ENCODE data around the gene RNF223.

The RNF223 gene

DNA sequence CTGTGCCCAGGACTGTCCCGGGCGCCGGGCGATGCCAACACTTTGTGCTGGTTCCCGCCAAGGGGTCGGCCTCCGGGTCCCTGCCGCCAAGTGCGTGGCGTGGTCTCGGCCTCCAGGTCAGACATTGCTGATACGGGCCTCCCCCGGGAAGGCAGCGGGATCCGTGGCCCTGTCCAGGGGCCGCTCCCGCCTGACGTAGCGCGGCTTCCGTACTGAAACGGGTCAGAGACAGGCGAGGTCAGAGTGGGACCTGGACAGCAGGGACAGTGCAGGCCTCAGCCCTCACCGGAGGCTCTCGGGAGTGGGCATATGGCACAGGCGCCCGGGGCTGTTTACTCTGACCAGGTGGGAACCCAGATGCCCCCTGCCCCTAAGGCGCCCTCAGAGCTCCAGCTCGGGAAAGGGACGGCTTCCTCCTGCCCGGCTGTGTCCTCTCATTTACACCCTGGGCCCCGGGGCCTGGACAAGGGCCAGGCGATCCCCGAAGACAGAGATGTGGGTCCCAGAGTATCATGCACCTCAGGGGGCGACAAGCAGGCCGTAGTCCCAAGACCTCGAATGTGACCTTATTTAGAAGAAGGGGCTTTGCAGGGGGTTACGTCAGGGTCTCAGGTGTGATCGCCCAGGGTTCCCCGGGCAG is 8.8 kb upstream of the RNF223 start:
- TF ChIP-seq ZC3H10 (CRISPR knock-in tag; IDR thresholded peaks at IDR 0.05) (no peak), PPARA (CRISPR knock-in tag; IDR thresholded peaks at IDR 0.05; ENCODE audit: borderline replicate concordance) (no peak), ARNTL (CRISPR knock-in tag; IDR thresholded peaks at IDR 0.05; ENCODE audit: borderline replicate concordance, low read depth) (no peak), OSR1 (CRISPR knock-in tag; IDR thresholded peaks at IDR 0.05) (no peak)
- no peak for ATAC-seq

DNA sequence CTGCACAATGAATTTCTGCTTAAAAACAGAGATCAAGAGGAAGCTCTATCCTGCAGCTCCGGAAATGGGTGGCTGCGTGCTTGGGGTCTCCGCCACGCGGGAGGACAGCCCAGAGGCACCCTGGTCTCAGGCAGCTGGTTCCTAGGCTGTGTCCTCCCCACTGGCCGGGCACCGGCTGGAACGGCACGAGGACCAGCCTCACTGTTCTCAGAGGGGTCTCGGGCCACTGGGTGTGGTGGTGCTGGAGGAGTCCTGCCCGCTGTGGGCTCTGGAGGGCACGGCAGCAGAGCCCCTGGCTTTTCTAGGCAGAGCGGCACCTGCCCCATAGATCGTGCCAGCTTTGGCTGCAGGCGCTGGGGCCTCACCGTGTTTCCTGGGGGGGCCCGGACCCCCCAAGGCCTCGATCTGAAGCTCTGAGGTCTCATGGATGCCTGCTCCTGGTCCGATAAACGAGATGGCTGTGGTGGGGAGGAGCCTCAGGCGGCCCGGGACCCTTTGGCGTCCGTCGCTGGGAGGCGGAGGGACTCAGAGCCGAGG is 8.2 kb upstream of the RNF223 start:
- ATAC-seq = no peak
- TF ChIP-seq ESRRG (CRISPR knock-in tag; IDR thresholded peaks at IDR 0.05) = no peak
- TF ChIP-seq TCF4 (CRISPR knock-in tag; IDR thresholded peaks at IDR 0.05; ENCODE audit: borderline replicate concordance) = no peak
- no peak for TF ChIP-seq CREB5 (CRISPR knock-in tag; IDR thresholded peaks at IDR 0.05; ENCODE audit: low read depth)
- no peak for TF ChIP-seq ZNF565 (CRISPR knock-in tag; conservative IDR thresholded peaks at IDR 0.05; ENCODE audit: low read depth)
- TF ChIP-seq, protein P1, sequence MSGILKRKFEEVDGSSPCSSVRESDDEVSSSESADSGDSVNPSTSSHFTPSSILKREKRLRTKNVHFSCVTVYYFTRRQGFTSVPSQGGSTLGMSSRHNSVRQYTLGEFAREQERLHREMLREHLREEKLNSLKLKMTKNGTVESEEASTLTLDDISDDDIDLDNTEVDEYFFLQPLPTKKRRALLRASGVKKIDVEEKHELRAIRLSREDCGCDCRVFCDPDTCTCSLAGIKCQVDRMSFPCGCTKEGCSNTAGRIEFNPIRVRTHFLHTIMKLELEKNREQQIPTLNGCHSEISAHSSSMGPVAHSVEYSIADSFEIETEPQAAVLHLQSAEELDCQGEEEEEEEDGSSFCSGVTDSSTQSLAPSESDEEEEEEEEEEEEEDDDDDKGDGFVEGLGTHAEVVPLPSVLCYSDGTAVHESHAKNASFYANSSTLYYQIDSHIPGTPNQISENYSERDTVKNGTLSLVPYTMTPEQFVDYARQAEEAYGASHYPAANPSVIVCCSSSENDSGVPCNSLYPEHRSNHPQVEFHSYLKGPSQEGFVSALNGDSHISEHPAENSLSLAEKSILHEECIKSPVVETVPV (CRISPR knock-in tag; IDR thresholded peaks at IDR 0.05) = no peak
- TF ChIP-seq GLIS3 (CRISPR knock-in tag; IDR thresholded peaks at IDR 0.05) = no peak
- TF ChIP-seq PPARA (CRISPR knock-in tag; IDR thresholded peaks at IDR 0.05; ENCODE audit: borderline replicate concordance) = no peak
- TF ChIP-seq PATZ1 (CRISPR knock-in tag; IDR thresholded peaks at IDR 0.05; ENCODE audit: borderline replicate concordance) = no peak
- no peak for TF ChIP-seq ZFP30 (CRISPR knock-in tag; IDR thresholded peaks at IDR 0.05)
- TF ChIP-seq CSDC2 (CRISPR knock-in tag; IDR thresholded peaks at IDR 0.05) = no peak
- no peak for TF ChIP-seq ISL1 (CRISPR knock-in tag; IDR thresholded peaks at IDR 0.05)
- TF ChIP-seq SNAI2 (CRISPR knock-in tag; IDR thresholded peaks at IDR 0.05) = no peak
- no peak for TF ChIP-seq ZC3H10 (CRISPR knock-in tag; IDR thresholded peaks at IDR 0.05)
- TF ChIP-seq ZNF70 (CRISPR knock-in tag; IDR thresholded peaks at IDR 0.05) = no peak
- no peak for TF ChIP-seq OSR1 (CRISPR knock-in tag; IDR thresholded peaks at IDR 0.05)
- TF ChIP-seq BACH2 (CRISPR knock-in tag; IDR thresholded peaks at IDR 0.05; ENCODE audit: borderline replicate concordance) = no peak
- TF ChIP-seq ZNF8 (CRISPR knock-in tag; IDR thresholded peaks at IDR 0.05) = no peak
- TF ChIP-seq RARB (CRISPR knock-in tag; IDR thresholded peaks at IDR 0.05) = no peak

DNA sequence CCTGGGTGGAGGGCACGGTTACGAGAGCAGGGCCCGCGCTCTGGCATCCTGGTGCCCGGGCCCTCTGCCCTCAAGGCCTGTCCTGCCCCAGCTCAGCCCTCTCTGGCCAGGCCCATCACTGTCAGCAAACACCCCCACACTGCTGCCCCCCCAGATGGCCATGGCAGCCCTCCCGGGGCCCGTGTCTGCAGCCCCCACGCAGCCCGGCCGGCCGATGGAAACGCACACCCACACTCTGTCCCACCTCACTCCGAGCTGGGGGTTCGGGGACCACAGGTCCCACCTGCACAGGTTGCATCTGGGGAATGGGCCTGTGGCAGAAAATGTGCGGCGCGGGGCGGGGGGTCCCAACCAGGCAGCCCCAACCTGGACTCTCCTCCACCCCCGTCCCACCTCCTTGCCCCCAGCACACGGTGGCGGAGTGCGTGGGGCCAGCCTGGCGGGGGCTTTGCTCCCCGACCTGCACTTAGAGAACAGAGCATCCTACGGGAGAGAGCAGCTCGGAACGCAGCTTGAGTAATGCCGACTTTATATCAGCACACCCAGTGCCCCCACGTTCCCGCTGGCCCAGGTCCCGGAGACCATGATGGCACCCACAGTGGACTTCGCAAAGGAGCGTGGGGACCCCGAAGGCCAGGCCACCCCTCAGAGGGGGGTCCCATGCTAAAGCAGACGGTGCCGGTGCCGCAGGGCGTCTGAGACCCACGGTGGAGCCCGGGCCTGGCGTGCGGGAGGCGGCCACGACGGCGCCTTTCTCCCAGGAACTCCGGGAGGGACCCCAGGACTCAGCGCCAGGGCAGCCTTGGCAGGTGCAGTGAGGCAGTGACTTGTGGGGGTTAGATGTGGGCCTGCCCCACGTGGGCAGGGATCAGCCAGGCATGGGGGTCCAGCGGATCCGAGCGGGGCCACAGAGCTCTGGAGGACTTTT is 7.5 kb upstream of the RNF223 start:
- ATAC-seq = no peak
- TF ChIP-seq, protein P2, sequence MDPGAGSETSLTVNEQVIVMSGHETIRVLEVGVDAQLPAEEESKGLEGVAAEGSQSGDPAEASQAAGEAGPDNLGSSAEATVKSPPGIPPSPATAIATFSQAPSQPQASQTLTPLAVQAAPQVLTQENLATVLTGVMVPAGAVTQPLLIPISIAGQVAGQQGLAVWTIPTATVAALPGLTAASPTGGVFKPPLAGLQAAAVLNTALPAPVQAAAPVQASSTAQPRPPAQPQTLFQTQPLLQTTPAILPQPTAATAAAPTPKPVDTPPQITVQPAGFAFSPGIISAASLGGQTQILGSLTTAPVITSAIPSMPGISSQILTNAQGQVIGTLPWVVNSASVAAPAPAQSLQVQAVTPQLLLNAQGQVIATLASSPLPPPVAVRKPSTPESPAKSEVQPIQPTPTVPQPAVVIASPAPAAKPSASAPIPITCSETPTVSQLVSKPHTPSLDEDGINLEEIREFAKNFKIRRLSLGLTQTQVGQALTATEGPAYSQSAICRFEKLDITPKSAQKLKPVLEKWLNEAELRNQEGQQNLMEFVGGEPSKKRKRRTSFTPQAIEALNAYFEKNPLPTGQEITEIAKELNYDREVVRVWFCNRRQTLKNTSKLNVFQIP (CRISPR knock-in tag; IDR thresholded peaks at IDR 0.05; ENCODE audit: borderline replicate concordance, low read depth) = no peak
- no peak for TF ChIP-seq ZFP3 (CRISPR knock-in tag; IDR thresholded peaks at IDR 0.05)

DNA sequence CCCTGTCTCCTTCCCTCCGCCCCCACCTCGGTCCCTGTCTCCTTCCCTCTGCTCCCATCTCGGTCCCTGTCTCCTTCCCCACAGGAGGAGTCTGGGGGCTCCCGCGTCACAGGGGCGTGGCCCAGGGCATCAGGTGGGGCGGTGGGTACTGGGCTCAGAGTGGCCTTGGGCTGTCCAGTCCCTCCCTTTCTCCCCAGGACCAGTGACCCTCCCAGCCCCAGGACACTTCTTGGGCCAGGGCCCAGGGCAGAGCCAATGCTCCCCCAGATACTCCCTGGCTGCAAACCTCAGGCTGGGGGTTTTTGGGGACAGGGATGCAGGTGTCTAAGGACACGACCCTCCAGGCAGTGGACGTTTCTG is 6.8 kb upstream of the RNF223 start:
- TF ChIP-seq, protein P1 (CRISPR knock-in tag; IDR thresholded peaks at IDR 0.05) = no peak
- no peak for TF ChIP-seq RARB (CRISPR knock-in tag; IDR thresholded peaks at IDR 0.05)
- TF ChIP-seq CSDC2 (CRISPR knock-in tag; IDR thresholded peaks at IDR 0.05) = no peak
- no peak for TF ChIP-seq BACH2 (CRISPR knock-in tag; IDR thresholded peaks at IDR 0.05; ENCODE audit: borderline replicate concordance)
- TF ChIP-seq OSR1 (CRISPR knock-in tag; IDR thresholded peaks at IDR 0.05) = no peak
- TF ChIP-seq ESRRG (CRISPR knock-in tag; IDR thresholded peaks at IDR 0.05) = no peak
- no peak for TF ChIP-seq ISL1 (CRISPR knock-in tag; IDR thresholded peaks at IDR 0.05)
- TF ChIP-seq TOX (CRISPR knock-in tag; IDR thresholded peaks at IDR 0.05; ENCODE audit: borderline replicate concordance) = no peak
- no peak for TF ChIP-seq CREB5 (CRISPR knock-in tag; IDR thresholded peaks at IDR 0.05; ENCODE audit: low read depth)
- TF ChIP-seq ZNF565 (CRISPR knock-in tag; conservative IDR thresholded peaks at IDR 0.05; ENCODE audit: low read depth) = no peak
- TF ChIP-seq ZC3H10 (CRISPR knock-in tag; IDR thresholded peaks at IDR 0.05) = no peak
- TF ChIP-seq PPARA (CRISPR knock-in tag; IDR thresholded peaks at IDR 0.05; ENCODE audit: borderline replicate concordance) = no peak
- no peak for ATAC-seq

All from SK-N-SH treated with all-trans-retinoic acid at 6 μM for 48 hours (cell line).